LNCAP (cell line): ENCODE measurements around the gene FAM228A.
A peak's percentile ranks its signal among the peaks of the same experiment; 100 is the strongest.

Source experiments
- TF ChIP-seq, protein P1 (sequence below): fragments of 450-650 bp; IDR thresholded peaks from 2 replicates; pipeline ENCODE4 v1.5.1; 2017; ENCODE audit warnings: mild to moderate bottlenecking

FAM228A gene

DNA sequence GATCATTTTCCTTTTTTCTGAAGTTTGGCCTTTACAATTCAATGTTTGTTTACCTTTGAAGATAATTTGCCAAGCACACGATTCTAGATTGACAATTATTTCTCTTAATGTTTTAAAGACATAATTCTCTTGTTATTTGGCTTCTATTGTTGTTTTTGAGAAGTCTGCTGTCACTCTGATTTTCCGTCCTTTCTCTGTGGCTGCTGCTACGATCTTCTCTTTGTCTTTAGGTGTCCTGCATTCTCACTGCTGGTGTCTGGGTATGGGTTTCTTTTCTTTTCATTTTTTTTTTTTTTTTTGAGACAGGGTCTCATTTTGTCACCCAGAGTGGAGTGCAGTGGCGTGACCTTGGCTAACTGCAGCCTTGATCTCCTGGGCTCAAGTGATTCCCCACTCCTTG lies 15.1 kb upstream of the FAM228A start:
- TF ChIP-seq, protein P1, sequence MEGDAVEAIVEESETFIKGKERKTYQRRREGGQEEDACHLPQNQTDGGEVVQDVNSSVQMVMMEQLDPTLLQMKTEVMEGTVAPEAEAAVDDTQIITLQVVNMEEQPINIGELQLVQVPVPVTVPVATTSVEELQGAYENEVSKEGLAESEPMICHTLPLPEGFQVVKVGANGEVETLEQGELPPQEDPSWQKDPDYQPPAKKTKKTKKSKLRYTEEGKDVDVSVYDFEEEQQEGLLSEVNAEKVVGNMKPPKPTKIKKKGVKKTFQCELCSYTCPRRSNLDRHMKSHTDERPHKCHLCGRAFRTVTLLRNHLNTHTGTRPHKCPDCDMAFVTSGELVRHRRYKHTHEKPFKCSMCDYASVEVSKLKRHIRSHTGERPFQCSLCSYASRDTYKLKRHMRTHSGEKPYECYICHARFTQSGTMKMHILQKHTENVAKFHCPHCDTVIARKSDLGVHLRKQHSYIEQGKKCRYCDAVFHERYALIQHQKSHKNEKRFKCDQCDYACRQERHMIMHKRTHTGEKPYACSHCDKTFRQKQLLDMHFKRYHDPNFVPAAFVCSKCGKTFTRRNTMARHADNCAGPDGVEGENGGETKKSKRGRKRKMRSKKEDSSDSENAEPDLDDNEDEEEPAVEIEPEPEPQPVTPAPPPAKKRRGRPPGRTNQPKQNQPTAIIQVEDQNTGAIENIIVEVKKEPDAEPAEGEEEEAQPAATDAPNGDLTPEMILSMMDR = no peak

DNA sequence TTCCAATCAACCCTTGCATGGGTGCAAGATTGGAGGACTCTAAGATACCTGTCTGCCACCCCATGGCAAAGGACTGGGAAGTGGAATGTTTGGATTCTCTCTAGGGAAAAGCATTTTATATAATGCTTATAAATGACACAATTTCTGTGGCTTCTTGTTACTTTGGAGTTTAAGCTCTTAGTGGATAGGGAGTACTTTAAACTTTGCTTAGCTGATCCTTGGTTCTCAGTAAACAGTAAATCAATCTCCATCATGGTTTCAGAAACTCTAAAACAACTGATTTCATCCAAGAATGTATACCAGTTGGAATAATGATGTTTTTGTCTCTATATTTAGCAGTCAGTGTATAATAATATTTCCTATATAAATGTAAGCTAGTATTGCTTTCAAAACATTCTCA lies 14.1 kb upstream of the FAM228A start:
- TF ChIP-seq, protein P1 = no peak

DNA sequence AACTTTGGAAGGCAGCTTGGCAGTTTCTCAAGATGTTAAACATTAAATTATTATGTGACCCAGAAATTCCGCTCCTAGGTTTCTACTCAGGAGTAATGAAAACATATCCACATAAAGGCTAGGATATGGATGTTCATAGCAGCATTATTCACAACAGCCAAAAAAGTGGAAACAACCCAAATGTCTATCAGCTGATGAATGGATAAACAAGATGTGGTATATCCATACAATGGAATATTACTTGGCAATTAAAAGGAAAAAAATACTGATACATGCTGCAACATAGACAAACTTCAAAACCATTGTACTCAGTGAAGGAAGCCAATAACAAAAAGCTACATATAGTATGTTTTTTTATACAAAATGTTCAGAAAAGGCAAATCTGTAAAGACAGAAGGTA lies 12.4 kb upstream of the FAM228A start:
- TF ChIP-seq, protein P1 = no peak

DNA sequence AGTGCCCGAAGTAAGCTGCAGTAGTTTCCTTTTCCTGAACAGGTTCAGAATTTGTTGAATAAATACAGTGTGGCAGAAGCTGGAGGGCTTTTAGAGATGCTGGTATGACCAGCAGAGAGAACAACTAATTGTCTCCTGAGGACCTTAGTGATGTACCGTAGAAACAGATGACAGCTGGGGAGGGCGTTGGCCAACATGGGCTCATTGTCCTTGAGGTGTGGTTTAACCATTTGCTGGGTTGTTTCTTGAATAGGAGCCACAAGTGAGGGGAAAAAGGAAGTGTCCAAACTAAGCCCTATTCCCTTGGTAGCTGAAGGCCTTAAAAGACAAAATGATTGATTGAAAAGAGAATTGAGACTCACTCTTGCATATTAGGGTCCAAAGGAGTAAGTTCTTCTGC lies 11.7 kb upstream of the FAM228A start:
- TF ChIP-seq, protein P1 = no peak

DNA sequence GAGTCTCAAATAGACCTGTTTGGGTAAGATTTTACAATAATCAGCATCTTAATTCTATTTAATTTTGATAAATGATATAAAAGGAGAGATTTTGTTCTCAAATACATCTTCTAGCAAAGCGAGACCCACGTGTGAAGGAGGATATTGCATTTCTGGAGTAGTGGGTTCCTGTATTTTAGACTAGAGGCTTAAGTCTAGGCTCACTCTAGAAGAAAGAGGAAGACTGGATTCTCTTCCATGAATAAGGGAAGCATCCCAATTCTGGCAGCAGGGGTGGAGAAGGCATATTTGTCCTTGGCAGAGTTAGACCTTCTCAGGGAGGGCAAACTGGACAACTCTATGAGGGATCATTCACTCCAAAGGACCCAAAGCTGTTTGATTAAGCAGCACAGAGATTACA lies 11.3 kb upstream of the FAM228A start:
- TF ChIP-seq, protein P1 = no peak

DNA sequence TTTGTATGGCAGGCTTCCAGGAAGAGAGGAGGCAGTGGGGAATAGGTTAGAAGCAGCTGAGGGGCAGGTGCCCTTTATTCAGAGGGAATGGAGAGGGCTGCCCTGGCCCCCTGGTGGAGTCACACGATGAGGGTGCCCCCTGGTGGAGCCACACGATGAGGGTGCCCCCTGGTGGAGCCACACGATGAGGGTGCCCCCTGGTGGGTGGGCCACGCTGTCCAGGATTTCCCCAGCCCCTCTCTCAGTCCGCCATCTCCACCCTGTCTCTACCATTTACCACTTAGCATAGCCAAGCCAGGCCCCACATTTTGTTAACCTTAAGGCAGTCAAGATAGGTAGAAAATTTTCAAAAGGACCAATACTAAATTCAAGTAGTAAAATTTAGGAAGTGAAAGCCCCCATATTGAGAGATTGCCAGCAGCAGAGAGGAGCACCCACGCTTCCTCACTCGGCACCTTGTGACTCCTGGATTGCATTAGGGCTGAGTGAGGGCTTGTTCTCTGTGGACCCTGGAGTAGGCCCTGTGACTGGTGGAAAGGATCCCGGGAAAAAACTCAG lies 10.4 kb upstream of the FAM228A start:
- TF ChIP-seq, protein P1 = peak; percentile 47; the same call in 1 of the 2 replicates

DNA sequence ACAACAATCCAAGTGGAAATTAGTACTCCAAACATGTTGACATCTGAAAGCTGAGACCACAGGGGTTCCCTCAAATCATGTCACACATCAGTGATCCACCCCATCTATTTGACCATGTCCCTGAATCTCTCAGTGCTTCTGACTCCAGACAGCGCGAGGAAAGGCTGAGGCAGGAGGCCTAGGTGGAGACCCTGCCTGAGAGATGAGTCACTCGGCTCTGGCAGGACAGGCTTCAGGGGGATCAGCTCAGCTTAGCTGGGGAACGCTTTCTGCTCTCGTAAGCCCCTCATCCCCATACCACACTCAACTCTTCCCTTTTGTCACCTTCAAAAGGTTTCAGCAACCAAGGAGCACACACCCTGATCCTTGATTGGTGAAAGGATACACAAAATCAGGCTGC lies 5.8 kb upstream of the FAM228A start:
- TF ChIP-seq, protein P1 = no peak

DNA sequence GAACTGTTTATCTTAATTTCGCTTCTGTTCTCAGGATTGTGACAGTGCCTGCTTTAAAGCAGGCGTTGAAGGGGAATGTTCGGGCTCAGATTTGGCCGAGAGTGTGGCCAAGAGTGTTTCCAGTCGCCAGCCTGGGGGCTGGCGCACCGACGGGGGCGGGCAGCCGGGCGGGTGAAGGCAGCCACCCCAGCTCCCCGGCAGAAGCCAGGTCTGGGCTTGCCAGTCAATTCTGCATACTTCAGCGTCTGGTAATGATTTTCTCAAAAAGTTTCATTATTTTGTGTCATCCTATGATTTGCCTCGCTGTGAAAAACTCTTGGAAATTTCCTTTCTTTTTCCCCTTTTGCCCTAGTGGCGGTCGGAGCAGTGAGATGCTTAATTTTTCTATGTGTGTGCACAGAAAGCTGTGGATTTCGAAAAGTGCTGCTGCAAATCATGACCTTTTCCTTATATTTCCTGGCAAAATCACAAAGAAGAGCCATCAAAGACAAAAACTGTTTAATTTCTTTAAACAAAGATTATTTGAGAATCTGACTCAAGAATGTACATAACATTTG lies 856 bp downstream of the FAM228A start:
- TF ChIP-seq, protein P1 = no peak
